ENCODE data around the gene NFE2L2.

GRCh38 chr2:177256026-177256425 lies 8.5 kb downstream of the NFE2L2 start:
- TF ChIP-seq CTCF (conservative IDR thresholded peaks at IDR 0.05; ENCODE audit: low read depth in 2 of 2) (no peak), EZH2 (IDR thresholded peaks at IDR 0.05; ENCODE audit: low read depth, unreplicated experiment) (no peak), REST (IDR thresholded peaks at IDR 0.05; ENCODE audit: unreplicated experiment) (no peak), CREB1 (CRISPR knock-in tag; IDR thresholded peaks at IDR 0.05; ENCODE audit: low read depth) (no peak), STAT1 (IDR thresholded peaks at IDR 0.05; ENCODE audit: unreplicated experiment) (no peak), EZH2phosphoT487 (IDR thresholded peaks at IDR 0.05; ENCODE audit: unreplicated experiment) (no peak), ETS1 (IDR thresholded peaks at IDR 0.05) (no peak), POLR2AphosphoS5 (IDR thresholded peaks at IDR 0.05; ENCODE audit: low read depth) (no peak), JUNB (IDR thresholded peaks at IDR 0.05; ENCODE audit: unreplicated experiment) (no peak), ZNF462 (CRISPR knock-in tag; IDR thresholded peaks at IDR 0.05) (no peak), ZNF331 (CRISPR knock-in tag; IDR thresholded peaks at IDR 0.05; ENCODE audit: low read depth) (no peak), NANOG (IDR thresholded peaks at IDR 0.05; ENCODE audit: borderline replicate concordance) (no peak), ZNF114 (CRISPR knock-in tag; IDR thresholded peaks at IDR 0.05) (no peak)

All from GM23338 (cell line).